ENCODE data around the gene CSF2RB. TPM values are rescaled to one million over a fixed set of nuclear protein-coding genes. Genes with fewer than 3 reads are reported as not detected.

The CSF2RB gene
- total RNA-seq, 1 experiment from 2014 or later, result not detected

DNA sequence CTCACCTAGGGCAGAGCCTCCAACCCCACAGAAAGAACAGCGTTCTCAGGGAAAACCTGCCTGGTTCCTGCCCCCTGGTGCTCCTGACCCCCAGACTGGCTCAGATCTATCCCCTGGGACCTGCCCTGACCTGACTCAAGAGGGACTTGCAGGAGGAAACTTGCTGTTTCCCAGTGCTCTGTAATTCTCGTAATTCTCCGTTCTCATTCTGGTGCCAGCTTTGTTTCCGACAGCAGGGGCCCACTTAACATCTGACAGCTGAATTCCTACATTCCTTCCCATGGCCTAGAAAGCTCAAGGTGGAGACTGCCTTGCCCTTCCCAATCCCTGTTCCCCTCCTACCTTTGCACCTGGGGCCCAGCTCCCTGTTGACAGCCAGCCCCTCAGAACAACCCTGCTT, 12.5 kb upstream of the CSF2RB start:
- Histone ChIP-seq H3K36me3 (replicated peaks; ENCODE audit: control insufficient read depth, insufficient read depth, low read length) (no peaks in the 10 kb centered on the region), H3K4me3 (ENCODE audit: insufficient read depth, low read depth, low read length) (no peak overlapping the region), H3K27me3 (ENCODE audit: control insufficient read depth, insufficient read depth, low read length) (no peaks in the 10 kb centered on the region; the same call in 1 of the 2 replicates)
- peak; percentile 75 for DNase-seq

DNA sequence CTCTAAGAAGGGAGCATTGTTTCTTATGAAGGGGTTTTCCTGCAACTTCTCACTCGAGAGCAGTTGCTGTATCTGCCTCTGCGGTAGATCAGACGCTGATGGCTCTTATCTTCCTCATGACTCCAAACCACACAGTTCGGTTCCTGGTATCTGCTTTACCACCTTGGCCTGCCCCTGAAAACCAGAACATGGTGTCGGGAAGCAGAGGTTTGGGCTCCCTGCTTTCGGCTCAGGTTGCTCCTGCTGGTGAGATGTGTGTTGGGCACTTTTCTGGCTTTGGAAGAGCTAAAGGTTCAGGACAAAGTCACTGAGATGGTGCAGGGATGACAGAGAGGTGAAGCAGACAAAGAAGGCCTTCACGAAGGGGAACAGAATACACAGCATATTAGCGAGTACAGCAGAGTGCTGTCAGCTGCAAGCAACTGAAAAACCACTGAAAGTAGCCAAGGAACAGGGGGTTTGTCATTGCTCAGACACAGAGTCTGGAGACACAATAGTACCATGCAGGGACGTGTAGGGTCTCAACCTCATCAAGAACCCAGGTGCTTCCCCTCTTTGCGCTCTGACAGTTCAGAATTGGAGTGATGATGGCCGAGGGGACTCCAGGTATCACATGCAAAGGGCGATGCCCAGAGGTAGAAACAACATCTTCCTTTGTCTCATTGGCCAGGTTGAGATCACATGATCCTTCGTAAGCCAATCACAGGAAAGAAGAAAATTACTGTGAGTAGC, 11.9 kb upstream of the CSF2RB start:
- H3K36me3 ChIP-seq (replicated peaks; ENCODE audit: control insufficient read depth, insufficient read depth, low read length), result no peaks in the 10 kb centered on the region
- no peak for DNase-seq
- H3K4me3 ChIP-seq (ENCODE audit: insufficient read depth, low read depth, low read length), result no peak overlapping the region
- H3K27me3 ChIP-seq (ENCODE audit: control insufficient read depth, insufficient read depth, low read length), result no peaks in the 10 kb centered on the region; the same call in 1 of the 2 replicates

DNA sequence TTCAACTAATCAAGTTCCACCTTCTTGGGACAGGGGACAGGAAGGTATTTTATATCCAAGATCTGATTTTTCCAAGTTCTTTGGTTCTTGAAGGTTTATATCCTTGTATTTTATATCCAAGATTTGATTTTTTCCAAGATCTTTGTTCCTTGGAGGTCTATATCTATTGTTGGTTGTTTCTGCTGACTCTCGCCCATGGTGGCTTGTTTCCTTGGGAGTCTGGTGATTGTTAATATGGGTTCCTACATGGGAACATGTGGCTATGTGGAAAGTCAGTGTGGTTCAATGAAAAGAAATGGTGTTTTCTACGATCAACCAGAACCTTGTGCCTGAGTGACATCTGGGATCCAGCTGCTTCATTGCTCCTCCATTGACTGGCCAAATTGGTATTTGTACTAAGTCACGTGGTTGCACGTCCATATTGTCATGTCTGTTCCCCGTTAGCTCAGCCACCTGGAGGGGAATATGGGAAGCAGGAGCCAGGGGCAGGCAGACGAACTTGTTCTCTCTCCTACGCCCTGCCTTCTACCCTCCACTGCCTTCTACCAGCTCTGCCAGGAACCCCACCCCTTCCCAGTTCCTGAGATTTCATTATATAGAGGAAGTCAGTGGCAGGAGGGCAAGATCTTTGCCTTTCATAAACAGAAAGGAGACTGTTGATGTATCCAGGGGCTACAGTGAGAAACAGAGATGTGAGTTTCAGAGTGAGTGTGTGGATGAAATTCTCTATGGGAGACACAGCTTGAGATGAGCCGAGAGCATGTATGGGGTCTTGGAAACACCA, 11.1 kb upstream of the CSF2RB start:
- no peak overlapping the region for H3K4me3 ChIP-seq (ENCODE audit: insufficient read depth, low read depth, low read length)
- no peaks in the 10 kb centered on the region for H3K27me3 ChIP-seq (ENCODE audit: control insufficient read depth, insufficient read depth, low read length)
- no peaks in the 10 kb centered on the region for H3K36me3 ChIP-seq (replicated peaks; ENCODE audit: control insufficient read depth, insufficient read depth, low read length)
- no peak for DNase-seq

DNA sequence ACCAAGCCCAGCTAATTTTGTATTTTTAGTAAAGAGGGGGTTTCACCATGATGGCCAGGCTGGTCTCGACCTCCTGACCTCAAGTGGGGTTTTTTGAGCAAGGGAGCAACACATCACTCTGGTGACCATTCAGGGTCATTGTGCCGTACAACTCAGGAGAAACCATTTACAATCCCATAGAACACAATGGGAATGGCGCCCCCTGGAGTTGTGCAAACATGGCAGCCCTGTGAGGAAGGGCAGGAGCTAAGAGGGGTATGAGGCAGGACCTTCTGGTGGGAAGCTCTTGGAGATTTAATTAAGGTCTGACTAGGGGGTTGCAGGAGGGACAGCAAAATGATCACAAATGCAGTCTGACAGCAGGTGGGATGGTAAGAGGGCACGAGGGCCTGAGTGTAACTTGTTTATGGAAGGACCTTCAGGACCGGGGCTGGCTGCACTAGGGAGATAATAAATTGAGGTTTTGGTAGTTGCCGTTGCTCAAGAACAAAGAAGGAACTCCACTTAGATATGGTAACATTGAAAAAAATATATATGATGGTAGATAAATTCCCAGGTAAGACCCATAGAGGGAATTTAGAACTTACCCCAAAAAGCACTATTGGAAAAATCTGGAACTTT, 9.1 kb upstream of the CSF2RB start:
- no peak overlapping the region for H3K4me3 ChIP-seq (ENCODE audit: insufficient read depth, low read depth, low read length)
- no peak for DNase-seq

DNA sequence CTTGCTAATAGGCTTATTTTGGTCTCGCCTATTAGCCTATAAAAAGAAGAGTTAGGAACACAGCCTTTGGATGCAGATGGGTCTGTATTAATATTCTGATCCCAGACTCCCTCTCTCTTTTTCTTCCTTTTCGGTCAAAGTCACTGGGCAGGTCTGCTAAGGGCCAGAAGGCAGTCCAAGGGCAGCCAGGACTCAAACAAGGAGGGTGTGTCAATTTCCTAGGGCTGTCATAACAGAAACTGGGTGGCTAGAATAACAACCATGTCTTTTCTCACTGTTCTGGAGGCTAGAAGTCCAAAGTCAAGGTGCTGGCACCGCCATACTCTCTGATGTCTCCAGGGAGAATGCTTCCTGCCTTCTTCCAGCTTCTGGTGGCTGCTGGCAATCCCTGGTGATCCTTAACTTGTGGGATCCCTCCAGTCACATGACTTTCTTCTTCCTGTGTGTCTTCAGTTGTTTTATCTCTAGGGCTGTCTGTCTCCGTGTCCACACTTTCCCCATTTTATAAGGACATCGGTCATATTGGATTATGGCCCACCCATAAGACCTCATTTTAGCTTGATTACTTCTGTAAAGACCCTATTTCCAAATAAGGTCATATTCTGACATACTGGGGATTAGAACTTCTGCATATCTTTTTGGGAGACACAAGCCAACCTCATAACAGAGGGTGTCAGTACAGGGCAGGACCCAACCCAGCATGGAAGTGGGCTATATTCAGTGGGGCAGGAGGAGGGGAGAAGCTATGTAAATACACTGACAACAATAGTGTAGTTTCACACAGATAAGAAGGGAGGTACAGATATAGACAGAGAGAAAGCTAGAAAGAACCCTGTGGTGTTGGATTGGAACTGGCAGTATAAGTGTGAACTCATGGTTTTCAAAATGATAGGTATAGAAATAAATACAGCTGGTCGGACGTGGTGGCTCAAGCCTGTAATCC, 5.9 kb upstream of the CSF2RB start:
- no peaks in the 10 kb centered on the region for H3K36me3 ChIP-seq (replicated peaks; ENCODE audit: control insufficient read depth, insufficient read depth, low read length)
- H3K27me3 ChIP-seq (ENCODE audit: control insufficient read depth, insufficient read depth, low read length), result 0 out of 2 replicates have a peak, but pooled peaks cover 3% of the 10 kb centered on the region
- DNase-seq, result no peak
- no peak overlapping the region for H3K4me3 ChIP-seq (ENCODE audit: insufficient read depth, low read depth, low read length)

More for the DNA sequence above, 9.1 kb upstream of the CSF2RB start:
- H3K27me3 ChIP-seq (ENCODE audit: control insufficient read depth, insufficient read depth, low read length), result no peaks in the 10 kb centered on the region
- H3K36me3 ChIP-seq (replicated peaks; ENCODE audit: control insufficient read depth, insufficient read depth, low read length), result no peaks in the 10 kb centered on the region

DNA sequence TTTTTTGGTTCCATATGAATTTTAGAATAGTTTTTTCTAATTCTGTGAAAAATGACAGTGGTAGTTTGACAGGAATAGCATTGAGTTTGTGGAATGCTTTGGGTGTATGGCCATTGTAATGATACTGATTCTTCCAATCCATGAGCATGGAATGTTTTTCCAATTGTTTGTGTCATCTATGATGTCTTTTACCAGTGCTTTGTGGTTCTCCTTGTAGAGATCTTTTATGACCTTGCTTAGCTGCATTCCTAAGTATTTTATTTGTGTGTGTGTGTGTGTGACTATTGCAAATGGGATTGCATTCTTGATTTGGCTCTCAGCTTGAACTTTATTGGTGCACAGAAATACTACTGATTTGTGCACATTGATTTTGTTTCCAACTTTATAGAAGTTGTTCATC, 3.0 kb upstream of the CSF2RB start:
- no peak for DNase-seq
- H3K36me3 ChIP-seq (replicated peaks; ENCODE audit: control insufficient read depth, insufficient read depth, low read length), result no peaks in the 10 kb centered on the region
- no peak overlapping the region for H3K4me3 ChIP-seq (ENCODE audit: insufficient read depth, low read depth, low read length)
- H3K27me3 ChIP-seq (ENCODE audit: control insufficient read depth, insufficient read depth, low read length), result peaks cover 11% of the 10 kb centered on the region

DNA sequence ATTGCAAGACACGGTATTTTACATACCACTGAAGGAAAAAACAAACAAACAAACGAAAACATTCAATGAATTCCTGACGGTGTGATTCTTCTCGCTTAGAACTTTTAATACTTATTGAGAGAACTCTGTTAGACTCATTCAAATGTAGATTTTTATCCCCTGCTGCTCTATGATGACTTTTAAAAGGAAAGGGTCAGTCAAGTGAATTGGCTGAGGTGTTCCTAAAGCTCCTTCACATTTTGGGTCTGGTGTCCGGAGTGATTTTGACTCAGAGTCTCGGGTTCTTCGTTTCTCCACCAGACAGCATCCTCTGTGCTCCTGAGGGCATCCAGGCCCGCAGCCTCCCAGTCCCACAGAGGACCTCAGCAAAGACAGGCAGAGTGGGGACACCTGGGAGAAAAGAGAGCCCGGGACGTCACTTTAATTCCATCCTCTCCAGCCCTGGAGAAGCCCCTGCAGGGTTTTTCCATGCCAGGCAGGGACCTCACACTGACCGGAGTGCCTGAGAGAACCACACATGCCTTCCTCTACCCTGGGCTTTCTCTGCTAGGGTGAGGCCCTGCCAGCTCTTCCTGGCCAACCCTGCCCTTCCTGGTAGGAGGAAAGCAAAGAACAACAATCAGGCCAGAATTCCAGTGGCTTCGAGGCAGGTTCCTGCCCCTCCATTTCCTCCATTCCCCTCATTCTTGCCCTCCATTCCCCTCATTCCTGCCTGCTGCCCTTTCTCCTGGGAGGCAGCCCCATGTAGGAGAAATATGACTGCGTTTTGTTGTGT, 1.4 kb upstream of the CSF2RB start:
- Histone ChIP-seq H3K4me3 (ENCODE audit: insufficient read depth, low read depth, low read length) (no peak overlapping the region), H3K27me3 (ENCODE audit: control insufficient read depth, insufficient read depth, low read length) (peaks cover 11% of the 10 kb centered on the region)
- peak; percentile 64 for DNase-seq

DNA sequence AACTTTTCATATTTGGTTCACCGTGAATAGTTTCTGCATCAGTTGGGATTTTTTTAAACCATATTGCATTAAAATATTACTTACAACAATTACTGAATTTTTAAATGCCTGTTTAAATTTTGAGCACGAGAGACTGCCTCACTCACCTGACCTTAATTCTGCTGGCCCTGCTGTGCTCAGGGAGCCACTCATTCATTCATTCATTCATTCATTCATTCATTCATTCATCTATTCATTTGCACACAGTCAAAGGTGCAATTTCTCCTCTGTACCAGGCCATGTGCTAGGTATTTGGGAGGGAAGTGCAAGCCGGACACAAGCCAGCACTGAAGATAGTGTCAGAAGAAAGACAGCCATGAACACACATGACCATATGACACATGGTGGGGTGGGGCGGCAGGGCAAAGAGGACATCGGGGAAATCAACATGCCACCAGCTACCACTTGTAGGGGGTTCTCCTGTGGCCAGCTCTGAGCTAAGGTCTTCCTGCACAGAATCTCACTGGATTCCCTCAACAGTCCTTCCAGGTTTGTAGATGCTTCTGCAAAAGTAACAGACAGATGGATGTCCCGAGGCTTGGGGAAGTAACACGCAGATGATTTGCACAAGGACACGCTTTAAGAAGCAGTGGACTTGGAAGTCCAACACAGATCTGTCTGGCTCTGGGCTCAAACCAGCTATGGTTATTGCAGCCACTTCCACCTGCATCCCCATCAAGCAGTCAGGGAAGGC, 568 bp upstream of the CSF2RB start:
- Histone ChIP-seq H3K36me3 (replicated peaks; ENCODE audit: control insufficient read depth, insufficient read depth, low read length) (no peaks in the 10 kb centered on the region), H3K27me3 (ENCODE audit: control insufficient read depth, insufficient read depth, low read length) (peaks cover 11% of the 10 kb centered on the region), H3K4me3 (ENCODE audit: insufficient read depth, low read depth, low read length) (no peak overlapping the region)
- DNase-seq, result no peak

More for the DNA sequence above, 1.4 kb upstream of the CSF2RB start:
- H3K36me3 ChIP-seq (replicated peaks; ENCODE audit: control insufficient read depth, insufficient read depth, low read length), result no peaks in the 10 kb centered on the region

DNA sequence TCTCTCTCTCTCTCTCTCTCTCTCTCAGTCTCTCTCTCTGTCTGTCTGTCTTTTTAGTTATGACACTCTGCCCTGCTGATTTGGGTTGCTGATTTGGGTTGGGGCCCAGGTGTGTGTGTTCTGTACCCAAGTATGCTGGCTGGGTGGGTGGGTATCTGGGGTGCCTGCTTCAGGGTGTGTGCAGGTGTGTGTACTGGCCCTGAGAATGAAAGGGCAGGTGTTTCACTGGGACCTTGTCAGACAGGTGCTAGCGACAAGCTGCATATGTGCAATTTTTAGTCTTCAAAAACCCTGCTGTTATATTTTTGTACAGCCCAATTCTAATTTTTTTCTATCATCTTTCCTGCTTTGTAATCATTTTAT, 943 bp downstream of the CSF2RB start:
- DNase-seq, result no peak

DNA sequence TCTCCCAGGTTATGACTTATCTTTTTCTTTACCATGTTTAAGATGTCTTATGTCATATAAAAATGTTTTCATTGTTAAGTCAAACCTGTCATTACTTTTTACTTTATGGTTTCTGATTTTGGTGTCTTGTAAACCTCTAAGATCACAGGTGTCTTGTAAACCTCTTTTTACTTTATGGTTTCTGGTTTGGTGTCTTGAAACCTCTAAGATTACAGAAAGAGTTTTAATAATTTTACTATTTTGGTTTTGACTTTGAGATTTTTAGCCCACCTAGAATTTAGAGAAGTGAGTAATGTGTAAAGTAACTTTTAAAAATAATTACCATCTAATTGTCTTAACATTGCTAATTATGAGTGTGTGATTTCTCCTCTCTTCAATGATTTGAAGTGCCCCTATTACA, 2.6 kb downstream of the CSF2RB start:
- Histone ChIP-seq H3K27me3 (ENCODE audit: control insufficient read depth, insufficient read depth, low read length) (peaks cover 10% of the 10 kb centered on the region), H3K36me3 (replicated peaks; ENCODE audit: control insufficient read depth, insufficient read depth, low read length) (no peaks in the 10 kb centered on the region), H3K4me3 (ENCODE audit: insufficient read depth, low read depth, low read length) (no peak overlapping the region)
- no peak for DNase-seq

More for the DNA sequence above, 943 bp downstream of the CSF2RB start:
- Histone ChIP-seq H3K36me3 (replicated peaks; ENCODE audit: control insufficient read depth, insufficient read depth, low read length) (no peaks in the 10 kb centered on the region), H3K4me3 (ENCODE audit: insufficient read depth, low read depth, low read length) (no peak overlapping the region), H3K27me3 (ENCODE audit: control insufficient read depth, insufficient read depth, low read length) (peaks cover 11% of the 10 kb centered on the region)

DNA sequence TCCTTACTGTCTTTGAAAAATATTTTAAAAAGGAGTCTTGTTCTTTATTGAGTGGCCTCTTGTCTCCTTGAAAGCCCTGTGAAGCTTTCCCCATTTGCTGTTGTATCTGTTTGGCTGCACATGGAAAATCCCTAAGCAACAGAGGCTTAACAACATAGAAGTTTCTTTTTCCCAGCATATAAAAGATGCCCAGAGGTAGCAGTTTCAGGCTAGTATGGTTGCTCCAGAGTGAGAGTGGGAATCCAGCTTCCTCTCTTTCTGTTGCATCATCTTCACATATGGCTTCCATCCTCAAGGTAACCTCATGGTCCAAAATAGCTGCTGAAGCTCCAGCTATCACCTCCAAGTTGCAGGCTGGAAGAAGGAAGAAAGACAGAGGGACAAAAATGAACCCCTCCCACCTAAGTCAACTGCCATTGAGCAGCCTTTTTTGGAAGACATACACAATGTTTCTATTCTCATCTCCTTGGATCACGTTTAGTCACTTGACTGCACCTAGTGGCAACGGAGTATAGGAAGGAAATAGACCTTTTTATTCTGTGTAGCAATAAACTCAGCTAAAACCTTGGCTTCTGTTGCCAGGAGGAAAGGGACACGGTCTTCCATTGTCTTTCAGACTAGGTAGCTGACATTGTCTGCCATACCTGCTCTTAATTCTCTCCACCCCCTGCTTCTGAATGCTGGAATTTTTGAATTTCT, 5.3 kb downstream of the CSF2RB start:
- DNase-seq, result peak; percentile 39
- H3K27me3 ChIP-seq (ENCODE audit: control insufficient read depth, insufficient read depth, low read length), result peaks cover 3% of the 10 kb centered on the region; the same call in 1 of the 2 replicates
- no peak overlapping the region for H3K4me3 ChIP-seq (ENCODE audit: insufficient read depth, low read depth, low read length)
- H3K36me3 ChIP-seq (replicated peaks; ENCODE audit: control insufficient read depth, insufficient read depth, low read length), result no peaks in the 10 kb centered on the region

DNA sequence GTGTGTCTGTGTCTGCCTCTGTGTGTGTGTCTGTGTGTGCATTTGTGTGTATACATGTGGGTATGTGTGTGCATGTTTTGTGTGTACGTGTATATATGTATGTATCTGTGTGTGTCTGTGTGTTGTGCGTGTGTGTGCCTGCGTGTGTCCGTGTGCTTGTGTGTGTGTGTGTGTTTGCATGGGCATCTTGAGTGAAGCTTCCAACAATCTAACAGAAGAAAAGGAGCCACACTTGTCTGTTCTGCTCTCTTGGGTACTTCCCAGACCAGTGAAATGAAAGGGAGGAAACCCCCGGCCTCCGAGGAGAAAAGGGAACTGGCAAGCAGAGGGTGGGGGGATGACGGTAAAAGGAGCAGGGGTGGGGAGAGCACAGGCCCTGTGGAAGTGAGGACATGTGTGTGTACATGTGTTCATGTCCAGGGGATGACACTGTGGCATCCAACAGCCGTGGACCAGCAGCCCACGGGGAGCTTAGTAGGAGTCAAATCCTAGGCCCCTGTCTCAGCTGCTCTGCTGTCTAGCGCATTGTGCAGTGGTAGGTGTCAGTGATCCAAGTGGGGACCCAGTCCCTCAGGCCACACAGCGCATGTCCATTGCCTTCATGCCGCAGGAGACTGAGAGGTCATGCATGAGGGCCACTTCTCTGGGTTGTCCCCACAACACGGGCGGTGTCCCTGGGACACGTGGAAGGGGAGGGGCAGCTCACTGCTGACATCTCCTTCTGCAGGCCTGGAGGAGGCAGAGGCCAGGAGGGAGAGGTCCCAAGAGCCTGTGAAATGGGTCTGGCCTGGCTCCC, 8.1 kb downstream of the CSF2RB start:
- Histone ChIP-seq H3K36me3 (replicated peaks; ENCODE audit: control insufficient read depth, insufficient read depth, low read length) (no peaks in the 10 kb centered on the region), H3K4me3 (ENCODE audit: insufficient read depth, low read depth, low read length) (no peak overlapping the region), H3K27me3 (ENCODE audit: control insufficient read depth, insufficient read depth, low read length) (no peaks in the 10 kb centered on the region)
- no peak for DNase-seq
